WTC11 (cell line): Measurements from ENCODE around the gene NEK7. TPM values are rescaled to one million over a fixed set of nuclear protein-coding genes. Genes with fewer than 3 reads are reported as not detected.
"Not testable (repeated sequence)": the region's sequence is repeated elsewhere in the genome, so short reads cannot be mapped to it uniquely, and the experiment has no call there.

ENCODE experiments used
- ATAC-seq: fragments of 200-7000 bp; cut with Tn5 transposase; 2 replicates; pipeline ENCODE4 v1.10.0; 2021; ENCODE audit warnings: mild to moderate bottlenecking, moderate library complexity
- CTCF ChIA-PET: fragments of 300-600 bp; sonication (Branson Sonifier 250); formaldehyde crosslinking; loops from one replicate; lab custom pipeline; 2021; ENCODE audit warnings: antibody characterized with exemption; lab: Charles Lee
- POLR2A ChIA-PET: fragments of 350-600 bp; sonication (Branson Sonifier 250); formaldehyde crosslinking; loops from one replicate; lab custom pipeline; 2021; ENCODE audit warnings: antibody characterized with exemption; lab: Charles Lee
- DNase-seq: peaks from one replicate; pipeline ENCODE4 v3.0.0; 2021; ENCODE audit warnings: low spot score
- H3K27ac Mint-ChIP-seq: 2 replicates; pipeline ENCODE4 v1.8.0; 2021; ENCODE audit warnings: mixed read lengths
- H3K27me3 Mint-ChIP-seq: 2 replicates; pipeline ENCODE4 v1.8.0; 2021; ENCODE audit warnings: low read depth, mild to moderate bottlenecking, moderate library complexity, mixed read lengths
- H3K36me3 Mint-ChIP-seq: 2 replicates; pipeline ENCODE4 v1.8.0; 2021; ENCODE audit warnings: mixed read lengths
- H3K4me1 Mint-ChIP-seq: 2 replicates; pipeline ENCODE4 v1.8.0; 2022; ENCODE audit warnings: mixed read lengths
- H3K4me3 Mint-ChIP-seq: 2 replicates; pipeline ENCODE4 v1.8.0; 2021; ENCODE audit warnings: mild to moderate bottlenecking, moderate library complexity, mixed read lengths
- H3K9me3 Mint-ChIP-seq: 2 replicates; pipeline ENCODE4 v1.8.0; 2021; ENCODE audit warnings: mixed read lengths
- CBFB ChIP-seq: sonication (generic); formaldehyde crosslinking; IDR thresholded peaks from 2 replicates; pipeline ENCODE4 v1.8.1; 2022; ENCODE audit warnings: mild to moderate bottlenecking, low read depth, missing genetic modification reagents
- ESRRA ChIP-seq: sonication (generic); formaldehyde crosslinking; IDR thresholded peaks from 2 replicates; pipeline ENCODE4 v1.8.1; 2022; ENCODE audit warnings: mild to moderate bottlenecking, missing genetic modification reagents, borderline replicate concordance
- FOXK1 ChIP-seq: sonication (generic); formaldehyde crosslinking; IDR thresholded peaks from 2 replicates; pipeline ENCODE4 v1.8.0; 2022; ENCODE audit warnings: mild to moderate bottlenecking, moderate library complexity, missing genetic modification reagents
- FOXP4 ChIP-seq: sonication (generic); formaldehyde crosslinking; IDR thresholded peaks from 2 replicates; pipeline ENCODE4 v1.8.0; 2022; ENCODE audit warnings: mild to moderate bottlenecking, missing genetic modification reagents
- HMGXB4 ChIP-seq: sonication (generic); formaldehyde crosslinking; IDR thresholded peaks from 2 replicates; pipeline ENCODE4 v1.8.1; 2023; ENCODE audit warnings: mild to moderate bottlenecking, moderate library complexity, missing genetic modification reagents
- JAZF1 ChIP-seq: fragments of 250-450 bp; sonication (Bioruptor Pico); IDR thresholded peaks from 2 replicates; pipeline ENCODE4 v1.9.0; 2021; ENCODE audit warnings: moderate library complexity, mild to moderate bottlenecking, inconsistent platforms
- MXD4 ChIP-seq: fragments of 250-450 bp; sonication (Bioruptor Pico); IDR thresholded peaks from 2 replicates; pipeline ENCODE4 v1.8.0; 2021; ENCODE audit warnings: mild to moderate bottlenecking, moderate library complexity, borderline replicate concordance
- NR2C2 ChIP-seq: sonication (generic); formaldehyde crosslinking; IDR thresholded peaks from 2 replicates; pipeline ENCODE4 v1.8.0; 2022; ENCODE audit warnings: mild to moderate bottlenecking, missing genetic modification reagents
- OVOL2 ChIP-seq: fragments of 250-450 bp; sonication (Bioruptor Pico); IDR thresholded peaks from 2 replicates; pipeline ENCODE4 v1.9.0; 2021; ENCODE audit warnings: mild to moderate bottlenecking, borderline replicate concordance
- RORB ChIP-seq: fragments of 250-450 bp; sonication (Bioruptor Pico); IDR thresholded peaks from 2 replicates; pipeline ENCODE4 v1.9.0; 2021; ENCODE audit warnings: mild to moderate bottlenecking
- SOX15 ChIP-seq: fragments of 250-450 bp; sonication (Bioruptor Pico); IDR thresholded peaks from 2 replicates; pipeline ENCODE4 v1.9.0; 2021; ENCODE audit warnings: mild to moderate bottlenecking
- TEAD1 ChIP-seq: sonication (generic); formaldehyde crosslinking; IDR thresholded peaks from 2 replicates; pipeline ENCODE4 v1.8.0; 2022; ENCODE audit warnings: mild to moderate bottlenecking, missing genetic modification reagents
- TP53 ChIP-seq: sonication (generic); formaldehyde crosslinking; IDR thresholded peaks from 2 replicates; pipeline ENCODE4 v1.8.1; 2023; ENCODE audit warnings: mild to moderate bottlenecking, missing genetic modification reagents
- ZNF219 ChIP-seq: sonication (generic); formaldehyde crosslinking; IDR thresholded peaks from 2 replicates; pipeline ENCODE4 v1.8.0; 2023; ENCODE audit warnings: missing genetic modification reagents, mild to moderate bottlenecking, borderline replicate concordance
- ZNF263 ChIP-seq: sonication (generic); formaldehyde crosslinking; IDR thresholded peaks from 2 replicates; pipeline ENCODE4 v1.8.1; 2022; ENCODE audit warnings: low read depth, mild to moderate bottlenecking, moderate library complexity, missing genetic modification reagents
- ZNF671 ChIP-seq: fragments of 250-450 bp; sonication (Bioruptor Pico); IDR thresholded peaks from 2 replicates; pipeline ENCODE4 v1.8.0; 2021; ENCODE audit warnings: mild to moderate bottlenecking
- total RNA-seq: library from RNA; stranded (reverse); gene quantifications from 3 replicates; pipeline ENCODE4 v1.2.3, GENCODE V29; 2021
- TF ChIP-seq, protein P1 (sequence below): sonication (generic); formaldehyde crosslinking; IDR thresholded peaks from 2 replicates; pipeline ENCODE4 v1.8.1; 2023; ENCODE audit warnings: mild to moderate bottlenecking, missing genetic modification reagents
- TF ChIP-seq, protein P2 (sequence below): sonication (generic); formaldehyde crosslinking; IDR thresholded peaks from 2 replicates; pipeline ENCODE4 v1.8.0; 2022; ENCODE audit warnings: mild to moderate bottlenecking, missing genetic modification reagents
- TF ChIP-seq, protein P3 (sequence below): sonication (generic); formaldehyde crosslinking; conservative IDR thresholded peaks from 2 replicates; pipeline ENCODE4 v1.8.1; 2023; ENCODE audit warnings: mild to moderate bottlenecking, low read depth, missing genetic modification reagents, moderate library complexity
- TF ChIP-seq, protein P4 (sequence below): sonication (generic); formaldehyde crosslinking; conservative IDR thresholded peaks from 2 replicates; pipeline ENCODE4 v1.8.1; 2022; ENCODE audit warnings: mild to moderate bottlenecking, missing genetic modification reagents
- TF ChIP-seq, protein P5 (sequence below): sonication (generic); formaldehyde crosslinking; IDR thresholded peaks from 2 replicates; pipeline ENCODE4 v1.8.0; 2023; ENCODE audit warnings: mild to moderate bottlenecking, missing genetic modification reagents
- TF ChIP-seq, protein P6 (sequence below): sonication (generic); formaldehyde crosslinking; IDR thresholded peaks from 2 replicates; pipeline ENCODE4 v1.8.0; 2022; ENCODE audit warnings: mild to moderate bottlenecking, missing genetic modification reagents

NEK7 gene
- total RNA-seq, 1 experiment from 2014 or later, result 10.3 TPM

- DNase-seq (no peak), ATAC-seq (no peak)
- H3K36me3 Mint-ChIP-seq, result no peaks in the 10 kb centered on the region
- no peaks in the 10 kb centered on the region for H3K9me3 Mint-ChIP-seq
- CTCF ChIA-PET, result no interaction called here
- POLR2A ChIA-PET, result no interaction called here
- no peak overlapping the region for H3K4me3 Mint-ChIP-seq
- TF ChIP-seq ESRRA (CRISPR knock-in tag) (no peak), ZNF671 (CRISPR knock-in tag) (no peak), NR2C2 (no peak), SOX15 (CRISPR knock-in tag) (no peak), ZNF219 (no peak), FOXK1 (CRISPR knock-in tag) (no peak), RORB (CRISPR knock-in tag) (no peak), TP53 (no peak), OVOL2 (CRISPR knock-in tag) (no peak), JAZF1 (CRISPR knock-in tag) (no peak), ZNF263 (CRISPR knock-in tag) (no peak), MXD4 (no peak), CBFB (CRISPR knock-in tag) (no peak)
- TF ChIP-seq, protein P1, sequence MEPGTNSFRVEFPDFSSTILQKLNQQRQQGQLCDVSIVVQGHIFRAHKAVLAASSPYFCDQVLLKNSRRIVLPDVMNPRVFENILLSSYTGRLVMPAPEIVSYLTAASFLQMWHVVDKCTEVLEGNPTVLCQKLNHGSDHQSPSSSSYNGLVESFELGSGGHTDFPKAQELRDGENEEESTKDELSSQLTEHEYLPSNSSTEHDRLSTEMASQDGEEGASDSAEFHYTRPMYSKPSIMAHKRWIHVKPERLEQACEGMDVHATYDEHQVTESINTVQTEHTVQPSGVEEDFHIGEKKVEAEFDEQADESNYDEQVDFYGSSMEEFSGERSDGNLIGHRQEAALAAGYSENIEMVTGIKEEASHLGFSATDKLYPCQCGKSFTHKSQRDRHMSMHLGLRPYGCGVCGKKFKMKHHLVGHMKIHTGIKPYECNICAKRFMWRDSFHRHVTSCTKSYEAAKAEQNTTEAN (CRISPR knock-in tag), result no peak
- TF ChIP-seq, protein P2, sequence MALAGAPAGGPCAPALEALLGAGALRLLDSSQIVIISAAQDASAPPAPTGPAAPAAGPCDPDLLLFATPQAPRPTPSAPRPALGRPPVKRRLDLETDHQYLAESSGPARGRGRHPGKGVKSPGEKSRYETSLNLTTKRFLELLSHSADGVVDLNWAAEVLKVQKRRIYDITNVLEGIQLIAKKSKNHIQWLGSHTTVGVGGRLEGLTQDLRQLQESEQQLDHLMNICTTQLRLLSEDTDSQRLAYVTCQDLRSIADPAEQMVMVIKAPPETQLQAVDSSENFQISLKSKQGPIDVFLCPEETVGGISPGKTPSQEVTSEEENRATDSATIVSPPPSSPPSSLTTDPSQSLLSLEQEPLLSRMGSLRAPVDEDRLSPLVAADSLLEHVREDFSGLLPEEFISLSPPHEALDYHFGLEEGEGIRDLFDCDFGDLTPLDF, result no peak
- TF ChIP-seq, protein P3, sequence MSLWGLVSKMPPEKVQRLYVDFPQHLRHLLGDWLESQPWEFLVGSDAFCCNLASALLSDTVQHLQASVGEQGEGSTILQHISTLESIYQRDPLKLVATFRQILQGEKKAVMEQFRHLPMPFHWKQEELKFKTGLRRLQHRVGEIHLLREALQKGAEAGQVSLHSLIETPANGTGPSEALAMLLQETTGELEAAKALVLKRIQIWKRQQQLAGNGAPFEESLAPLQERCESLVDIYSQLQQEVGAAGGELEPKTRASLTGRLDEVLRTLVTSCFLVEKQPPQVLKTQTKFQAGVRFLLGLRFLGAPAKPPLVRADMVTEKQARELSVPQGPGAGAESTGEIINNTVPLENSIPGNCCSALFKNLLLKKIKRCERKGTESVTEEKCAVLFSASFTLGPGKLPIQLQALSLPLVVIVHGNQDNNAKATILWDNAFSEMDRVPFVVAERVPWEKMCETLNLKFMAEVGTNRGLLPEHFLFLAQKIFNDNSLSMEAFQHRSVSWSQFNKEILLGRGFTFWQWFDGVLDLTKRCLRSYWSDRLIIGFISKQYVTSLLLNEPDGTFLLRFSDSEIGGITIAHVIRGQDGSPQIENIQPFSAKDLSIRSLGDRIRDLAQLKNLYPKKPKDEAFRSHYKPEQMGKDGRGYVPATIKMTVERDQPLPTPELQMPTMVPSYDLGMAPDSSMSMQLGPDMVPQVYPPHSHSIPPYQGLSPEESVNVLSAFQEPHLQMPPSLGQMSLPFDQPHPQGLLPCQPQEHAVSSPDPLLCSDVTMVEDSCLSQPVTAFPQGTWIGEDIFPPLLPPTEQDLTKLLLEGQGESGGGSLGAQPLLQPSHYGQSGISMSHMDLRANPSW (CRISPR knock-in tag), result no peak
- TF ChIP-seq, protein P4, sequence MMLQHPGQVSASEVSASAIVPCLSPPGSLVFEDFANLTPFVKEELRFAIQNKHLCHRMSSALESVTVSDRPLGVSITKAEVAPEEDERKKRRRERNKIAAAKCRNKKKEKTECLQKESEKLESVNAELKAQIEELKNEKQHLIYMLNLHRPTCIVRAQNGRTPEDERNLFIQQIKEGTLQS (CRISPR knock-in tag), result no peak
- TF ChIP-seq, all 79 proteins: peak for 0
- no peak overlapping the region for H3K27ac Mint-ChIP-seq
- H3K4me1 Mint-ChIP-seq, result peaks cover 9% of the 10 kb centered on the region
- H3K27me3 Mint-ChIP-seq, result no peaks in the 10 kb centered on the region
Measured at GRCh38 chr1:198304431-198304830, 147.6 kb downstream of the NEK7 start.

- POLR2A ChIA-PET, H3K9me3 Mint-ChIP-seq: not testable (repeated sequence)
- DNase-seq, result peak; percentile 83
- TF ChIP-seq FOXP4 (CRISPR knock-in tag), result peak; percentile 41; the same call in 1 of the 2 replicates
- TF ChIP-seq, protein P5, sequence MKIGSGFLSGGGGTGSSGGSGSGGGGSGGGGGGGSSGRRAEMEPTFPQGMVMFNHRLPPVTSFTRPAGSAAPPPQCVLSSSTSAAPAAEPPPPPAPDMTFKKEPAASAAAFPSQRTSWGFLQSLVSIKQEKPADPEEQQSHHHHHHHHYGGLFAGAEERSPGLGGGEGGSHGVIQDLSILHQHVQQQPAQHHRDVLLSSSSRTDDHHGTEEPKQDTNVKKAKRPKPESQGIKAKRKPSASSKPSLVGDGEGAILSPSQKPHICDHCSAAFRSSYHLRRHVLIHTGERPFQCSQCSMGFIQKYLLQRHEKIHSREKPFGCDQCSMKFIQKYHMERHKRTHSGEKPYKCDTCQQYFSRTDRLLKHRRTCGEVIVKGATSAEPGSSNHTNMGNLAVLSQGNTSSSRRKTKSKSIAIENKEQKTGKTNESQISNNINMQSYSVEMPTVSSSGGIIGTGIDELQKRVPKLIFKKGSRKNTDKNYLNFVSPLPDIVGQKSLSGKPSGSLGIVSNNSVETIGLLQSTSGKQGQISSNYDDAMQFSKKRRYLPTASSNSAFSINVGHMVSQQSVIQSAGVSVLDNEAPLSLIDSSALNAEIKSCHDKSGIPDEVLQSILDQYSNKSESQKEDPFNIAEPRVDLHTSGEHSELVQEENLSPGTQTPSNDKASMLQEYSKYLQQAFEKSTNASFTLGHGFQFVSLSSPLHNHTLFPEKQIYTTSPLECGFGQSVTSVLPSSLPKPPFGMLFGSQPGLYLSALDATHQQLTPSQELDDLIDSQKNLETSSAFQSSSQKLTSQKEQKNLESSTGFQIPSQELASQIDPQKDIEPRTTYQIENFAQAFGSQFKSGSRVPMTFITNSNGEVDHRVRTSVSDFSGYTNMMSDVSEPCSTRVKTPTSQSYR, result 0 out of 2 replicates have a peak, but pooled peaks have one; percentile 62
- TF ChIP-seq FOXK1 (CRISPR knock-in tag), result peak; percentile 85
- TF ChIP-seq HMGXB4, result peak; percentile 49; the same call in 1 of the 2 replicates
- TF ChIP-seq, protein P6, sequence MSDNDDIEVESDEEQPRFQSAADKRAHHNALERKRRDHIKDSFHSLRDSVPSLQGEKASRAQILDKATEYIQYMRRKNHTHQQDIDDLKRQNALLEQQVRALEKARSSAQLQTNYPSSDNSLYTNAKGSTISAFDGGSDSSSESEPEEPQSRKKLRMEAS (CRISPR knock-in tag), result peak; percentile 54; the same call in 1 of the 2 replicates
- peak; percentile 47; the same call in 1 of the 2 replicates for TF ChIP-seq TEAD1 (CRISPR knock-in tag)
- TF ChIP-seq, all 79 proteins: peak for 6; not testable (repeated sequence) for 73
- peaks cover 39% of the 10 kb centered on the region for H3K4me1 Mint-ChIP-seq
- not testable (repeated sequence) for H3K27ac Mint-ChIP-seq, ATAC-seq
- peaks cover 49% of the 10 kb centered on the region for H3K27me3 Mint-ChIP-seq
- peaks cover 13% of the 10 kb centered on the region for H3K36me3 Mint-ChIP-seq
- H3K4me3 Mint-ChIP-seq, result peak overlapping the region; percentile 74
- CTCF ChIA-PET, result interaction anchor here (0.6 kb wide), 1 partner anchor 158 kb away, joined by 3 read pairs; no protein-coding TSS in a partner anchor
Measured at GRCh38 chr1:198314817-198315216, 158.0 kb downstream of the NEK7 start.
